HCT116 (cell line): Measurements from ENCODE around the gene DHRS13. TPM values are rescaled to one million over a fixed set of nuclear protein-coding genes. Genes with fewer than 3 reads are reported as not detected.

ENCODE experiments used
- ATAC-seq: fragments of 200-7000 bp; cut with Tn5 transposase; 2 replicates; pipeline ENCODE4 v1.9.1; 2020; ENCODE audit warnings: mild to moderate bottlenecking, moderate library complexity
- BruUV-seq: library from RNA; stranded (reverse); fragments of 400-500 nt; replicated peaks from 2 replicates; lab custom pipeline; 2021; lab: Mats Ljungman, UMichigan
- CTCF ChIA-PET: fragments of 300-600 bp; sonication (Branson Sonifier 250); formaldehyde crosslinking; loops from one replicate; lab custom pipeline; 2021; ENCODE audit warnings: antibody characterized with exemption; lab: Charles Lee
- POLR2A ChIA-PET: fragments of 300-600, 350-600 bp; sonication (Branson Sonifier 250); formaldehyde crosslinking; loops from one replicate; lab custom pipeline; 2021; ENCODE audit warnings: antibody characterized with exemption; lab: Charles Lee
- RAD21 ChIA-PET, 2 experiments: fragments of 300-600 bp; sonication (Branson Sonifier 250); formaldehyde crosslinking; loops; one replicate each; lab custom pipeline; 2023; ENCODE audit warnings: low total read pairs in 2 of 2; ENCODE audit not compliant: uncharacterized antibody in 2 of 2, unreplicated experiment in 2 of 2, low non-redundant PET in 1 of 2; lab: Charles Lee
- DNase-seq: peaks from one replicate; pipeline ENCODE4 v3.0.0-alpha.2; 2010; ENCODE audit warnings: low read depth, low spot score
- H2AFZ ChIP-seq: fragments of 200-600 bp; shearing (Covaris generic), sonication (generic); 2 replicates; pipeline ENCODE4 v1.6.1; 2017; ENCODE audit warnings: low read depth, mixed run types, mixed read lengths, antibody characterized with exemption, low read length; ENCODE audit not compliant: poor library complexity, severe bottlenecking
- H3K27ac ChIP-seq: 2 replicates; pipeline ENCODE4 v1.5.1; 2012; ENCODE audit warnings: low read depth, low read length
- H3K27me3 ChIP-seq: fragments of 200-600 bp; sonication (generic); 2 replicates; pipeline ENCODE4 v1.6.1; 2016; ENCODE audit warnings: mixed run types, low read length, mixed read lengths; ENCODE audit not compliant: insufficient read depth
- H3K36me3 ChIP-seq, 2 experiments: fragments of 200-500 bp in 1 of 2; fragments of 200-600 bp in 1 of 2; sonication (Bioruptor generic) in 1 of 2; sonication (generic) in 1 of 2; 2 replicates each; pipeline versions ENCODE4 v1.5.1 to v1.6.1; 2014 to 2016; ENCODE audit warnings: low read length in 2 of 2, inconsistent platforms in 1 of 2, mixed read lengths in 1 of 2, mixed run types in 1 of 2; ENCODE audit not compliant: insufficient read depth in 2 of 2, control insufficient read depth in 1 of 2
- H3K4me1 ChIP-seq, 2 experiments: fragments of 200-600 bp in 1 of 2; sonication (generic) in 1 of 2; 2 replicates each; pipeline versions ENCODE4 v1.5.1 to v1.6.1; 2012 to 2017; ENCODE audit warnings: low read length in 2 of 2, inconsistent platforms in 1 of 2, mild to moderate bottlenecking in 1 of 2, mixed read lengths in 1 of 2, mixed run types in 1 of 2, moderate library complexity in 1 of 2; ENCODE audit not compliant: insufficient read depth in 2 of 2, control insufficient read depth in 1 of 2
- H3K4me2 ChIP-seq: fragments of 200-600 bp; sonication (generic); 2 replicates; pipeline ENCODE4 v1.6.1; 2017; ENCODE audit warnings: mixed run types, low read length, mixed read lengths
- H3K4me3 ChIP-seq, 2 experiments: fragments of 200-600 bp in 1 of 2; sonication (generic) in 1 of 2; replicated peaks in 1 of 2; 2 replicates each; pipeline ENCODE4 v1.5.1; 2011 to 2016; ENCODE audit warnings: low read length in 2 of 2, control low read depth in 1 of 2, low read depth in 1 of 2, mild to moderate bottlenecking in 1 of 2, mixed read lengths in 1 of 2, mixed run types in 1 of 2
- H3K79me2 ChIP-seq: fragments of 200-600 bp; sonication (generic); 2 replicates; pipeline ENCODE4 v1.6.1; 2017; ENCODE audit warnings: mild to moderate bottlenecking, mixed run types, low read length, moderate library complexity, mixed read lengths; ENCODE audit not compliant: insufficient read depth
- H3K9ac ChIP-seq: fragments of 200-600 bp; sonication (generic); 2 replicates; pipeline ENCODE4 v1.6.1; 2016; ENCODE audit warnings: low read length, mixed read lengths
- H3K9me2 ChIP-seq: fragments of 200-600 bp; sonication (generic), shearing (Covaris generic); 2 replicates; pipeline ENCODE4 v1.6.1; 2017; ENCODE audit warnings: mixed run types, mild to moderate bottlenecking, moderate library complexity; ENCODE audit not compliant: insufficient read depth
- H3K9me3 ChIP-seq, 2 experiments: fragments of 200-500 bp in 1 of 2; fragments of 200-600 bp in 1 of 2; sonication (Bioruptor generic) in 1 of 2; sonication (generic) in 1 of 2; 2 replicates each; pipeline ENCODE4 v1.6.1; 2014 to 2017; ENCODE audit warnings: low read length in 2 of 2, mixed read lengths in 2 of 2, inconsistent platforms in 1 of 2, low read depth in 1 of 2, mild to moderate bottlenecking in 1 of 2, mixed run types in 1 of 2, moderate library complexity in 1 of 2; ENCODE audit not compliant: control insufficient read depth in 1 of 2, insufficient read depth in 1 of 2
- H4K20me1 ChIP-seq: fragments of 200-600 bp; sonication (generic), shearing (Covaris generic); 2 replicates; pipeline ENCODE4 v1.6.1; 2017; ENCODE audit warnings: mixed run types, mild to moderate bottlenecking, moderate library complexity; ENCODE audit not compliant: insufficient read depth
- CBX3 ChIP-seq: IDR thresholded peaks from 2 replicates; pipeline ENCODE4 v1.6.1; 2012; ENCODE audit warnings: low read depth
- EGR1 ChIP-seq: IDR thresholded peaks from 2 replicates; pipeline ENCODE4 v1.6.1; 2012; ENCODE audit warnings: low read depth
- EZH2phosphoT487 ChIP-seq: fragments of 200-600 bp; IDR thresholded peaks from 2 replicates; pipeline ENCODE4 v1.6.1; 2018; ENCODE audit warnings: antibody characterized with exemption, borderline replicate concordance
- FOSL1 ChIP-seq: IDR thresholded peaks from 2 replicates; pipeline ENCODE4 v1.6.1; 2012; ENCODE audit warnings: low read depth
- JUND ChIP-seq: IDR thresholded peaks from 2 replicates; pipeline ENCODE4 v1.6.1; 2012
- POLR2A ChIP-seq: IDR thresholded peaks from 2 replicates; pipeline ENCODE4 v1.7.0; 2011; ENCODE audit warnings: borderline replicate concordance; ENCODE audit not compliant: insufficient read depth, insufficient read length; ENCODE audit errors: extremely low read depth
- SP1 ChIP-seq: IDR thresholded peaks from 2 replicates; pipeline ENCODE4 v1.6.1; 2012; ENCODE audit warnings: low read depth
- YY1 ChIP-seq: IDR thresholded peaks from 2 replicates; pipeline ENCODE4 v1.6.1; 2011; ENCODE audit warnings: low read length, low read depth, moderate library complexity, mild to moderate bottlenecking; ENCODE audit not compliant: insufficient replicate concordance; ENCODE audit errors: extremely low read depth
- ZFX ChIP-seq: fragments of 450-650 bp; IDR thresholded peaks from 2 replicates; pipeline ENCODE4 v1.6.1; 2017
- intact Hi-C: fragments of 100-400 bp; cut with micrococcal nuclease; formaldehyde crosslinking; loops from 2 replicates; pipeline ENCODE4 v1.10.0; 2022
- total RNA-seq: library from RNA; stranded (reverse); gene quantifications from one replicate; pipeline ENCODE4 v1.2.1, GENCODE V29; 2021; ENCODE audit not compliant: unreplicated experiment
- TF ChIP-seq, protein P1 (sequence below): IDR thresholded peaks from 2 replicates; pipeline ENCODE4 v1.6.1; 2012

DHRS13 gene
- total RNA-seq, 1 experiment from 2014 or later = 13.5 TPM

DNA sequence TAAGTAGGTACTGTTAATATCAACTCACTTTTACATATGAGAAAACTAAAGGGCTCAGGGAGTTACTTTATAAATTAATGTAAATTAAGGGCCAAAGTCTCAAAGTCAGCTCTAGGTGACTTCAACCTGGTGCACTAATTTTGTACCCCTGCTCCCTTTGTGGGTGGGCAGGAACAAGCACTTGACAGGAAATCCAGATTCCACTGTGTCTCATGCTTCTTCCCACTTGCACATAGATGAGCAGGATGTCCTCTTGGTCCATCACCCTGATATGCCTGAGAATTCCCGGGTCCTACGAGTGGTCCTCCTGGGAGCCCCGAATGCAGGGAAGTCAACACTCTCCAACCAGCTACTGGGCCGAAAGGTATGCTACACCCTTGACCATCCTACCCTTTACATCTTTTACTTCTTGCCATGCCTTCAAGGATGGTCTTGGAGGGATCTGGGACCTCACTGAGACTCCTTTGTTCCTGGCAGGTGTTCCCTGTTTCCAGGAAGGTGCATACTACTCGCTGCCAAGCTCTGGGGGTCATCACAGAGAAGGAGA lies 46.8 kb downstream of the DHRS13 start:
- BruUV-seq = no TSS peak
- Histone ChIP-seq H3K27me3 (no peaks in the 10 kb centered on the region), H3K9me2 (no peaks in the 10 kb centered on the region), H3K4me2 (peak overlapping the region; percentile 100), H3K36me3 (peaks cover 9 to 17% of the 10 kb centered on the region in 2 experiments; a peak in 3 of 4 replicates), H4K20me1 (no peaks in the 10 kb centered on the region), H3K4me1 (peaks cover 7 to 16% of the 10 kb centered on the region in 2 experiments; a peak in 3 of 4 replicates), H3K79me2 (peaks cover 16% of the 10 kb centered on the region), H3K9ac (peak overlapping the region; percentile 91), H3K9me3 (no peaks in the 10 kb centered on the region), H2AFZ (no peak overlapping the region), H3K4me3 (peak overlapping the region; percentile 61 to 96), H3K27ac (no peak overlapping the region)
- intact Hi-C loops = no loop called here
- ATAC-seq = no peak
- TF ChIP-seq EGR1 = no peak
- ChIA-PET RAD21 (interaction anchor here in 1 of 2 experiments (1.1 kb wide), 1 partner anchor 92 kb away, joined by 3 read pairs; no protein-coding TSS in a partner anchor), POLR2A (interaction anchor here (1.5 kb wide), 1 partner anchor 136 kb away, joined by 3 read pairs; the partner anchor contains the start of gene RPL23A), CTCF (no interaction called here)
- DNase-seq = no peak

DNA sequence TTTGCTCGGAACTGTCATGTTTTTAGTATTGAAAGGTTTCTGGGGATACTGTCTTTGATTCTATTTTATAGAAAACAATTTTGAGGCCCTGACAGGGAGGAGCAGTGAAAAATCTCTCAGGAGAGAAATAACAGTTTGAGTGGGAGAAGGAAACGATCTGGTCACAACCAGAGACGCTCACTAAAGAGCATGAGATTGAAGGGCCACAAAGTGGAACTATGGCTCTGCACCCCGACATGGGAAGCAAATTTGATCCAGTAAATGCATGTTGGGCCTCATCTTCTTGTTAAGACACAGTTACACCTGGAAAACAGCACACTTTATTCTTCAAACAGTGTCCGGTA lies 47.6 kb downstream of the DHRS13 start:
- BruUV-seq = TSS peak; percentile 81
- Histone ChIP-seq H3K4me2 (peak overlapping the region; percentile 100), H3K4me1 (peaks cover 7 to 16% of the 10 kb centered on the region in 2 experiments; a peak in 3 of 4 replicates), H3K9ac (peak overlapping the region; percentile 91), H3K79me2 (peaks cover 16% of the 10 kb centered on the region), H3K4me3 (peak overlapping the region; percentile 61 to 96), H4K20me1 (no peaks in the 10 kb centered on the region), H3K27ac (peak overlapping the region; percentile 45), H3K9me3 (no peaks in the 10 kb centered on the region), H3K9me2 (no peaks in the 10 kb centered on the region), H3K36me3 (peaks cover 9 to 10% of the 10 kb centered on the region in 2 experiments; a peak in 3 of 4 replicates), H3K27me3 (no peaks in the 10 kb centered on the region), H2AFZ (no peak overlapping the region)
- TF ChIP-seq EZH2phosphoT487 (no peak), POLR2A (no peak), YY1 (no peak), CBX3 (no peak), SP1 (no peak), ZFX (0 out of 2 replicates have a peak, but pooled peaks have one; percentile 31), JUND (no peak), FOSL1 (no peak)
- TF ChIP-seq, protein P1, sequence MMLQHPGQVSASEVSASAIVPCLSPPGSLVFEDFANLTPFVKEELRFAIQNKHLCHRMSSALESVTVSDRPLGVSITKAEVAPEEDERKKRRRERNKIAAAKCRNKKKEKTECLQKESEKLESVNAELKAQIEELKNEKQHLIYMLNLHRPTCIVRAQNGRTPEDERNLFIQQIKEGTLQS = no peak
- POLR2A ChIA-PET = interaction anchor here (1.5 kb wide), 1 partner anchor 135 kb away, joined by 3 read pairs; the partner anchor contains the start of gene RPL23A
- DNase-seq (no peak), ATAC-seq (no peak)
- intact Hi-C loops = no loop called here
- CTCF ChIA-PET = no interaction called here
- RAD21 ChIA-PET = interaction anchor here in 1 of 2 experiments (1.1 kb wide), 1 partner anchor 91 kb away, joined by 3 read pairs; no protein-coding TSS in a partner anchor
